GM23338 (cell line): Measurements from ENCODE around the gene ROGDI. TPM values are rescaled to one million over a fixed set of nuclear protein-coding genes. Genes with fewer than 3 reads are reported as not detected.

ENCODE experiments used
- ATAC-seq: fragments of 200-7000 bp; cut with Tn5 transposase; 3 replicates; pipeline ENCODE4 v1.9.1; 2020
- DNase-seq: peaks from one replicate; pipeline ENCODE4 v3.0.0-alpha.2; 2015; ENCODE audit warnings: low spot score
- H2AFZ ChIP-seq: fragments of 200-600 bp; sonication (generic); 2 replicates; pipeline ENCODE4 v1.8.0; 2016; ENCODE audit warnings: antibody characterized with exemption, mild to moderate bottlenecking, moderate library complexity
- H3F3A ChIP-seq: fragments of 200-600 bp; sonication (generic); replicated peaks from 2 replicates; pipeline ENCODE4 v1.8.0; 2017; ENCODE audit warnings: antibody characterized with exemption, mixed run types, low read depth
- H3K27ac ChIP-seq: fragments of 200-600 bp; sonication (generic); 2 replicates; pipeline ENCODE4 v1.6.1; 2016; ENCODE audit warnings: low read depth
- H3K27me3 ChIP-seq: fragments of 200-600 bp; sonication (generic); 2 replicates; pipeline ENCODE4 v1.8.0; 2016; ENCODE audit warnings: mild to moderate bottlenecking, mixed run types, moderate library complexity; ENCODE audit not compliant: insufficient read depth
- H3K36me3 ChIP-seq: fragments of 200-600 bp; sonication (generic); 2 replicates; pipeline ENCODE4 v1.8.0; 2016; ENCODE audit warnings: mild to moderate bottlenecking; ENCODE audit not compliant: insufficient read depth
- H3K4me1 ChIP-seq: fragments of 200-600 bp; sonication (generic); 2 replicates; pipeline ENCODE4 v1.8.0; 2016; ENCODE audit warnings: mild to moderate bottlenecking, moderate library complexity; ENCODE audit not compliant: insufficient read depth
- H3K4me2 ChIP-seq: fragments of 200-600 bp; sonication (generic); 2 replicates; pipeline ENCODE4 v1.7.1; 2017; ENCODE audit warnings: mixed run types
- H3K4me3 ChIP-seq: fragments of 200-600 bp; sonication (generic); 2 replicates; pipeline ENCODE4 v1.6.1; 2016; ENCODE audit warnings: mixed run types
- H3K79me2 ChIP-seq: fragments of 200-600 bp; sonication (generic); replicated peaks from 2 replicates; pipeline ENCODE4 v1.8.0; 2017; ENCODE audit warnings: mild to moderate bottlenecking; ENCODE audit not compliant: insufficient read depth
- H3K9me2 ChIP-seq: fragments of 200-600 bp; sonication (generic); 2 replicates; pipeline ENCODE4 v1.8.0; 2017; ENCODE audit not compliant: insufficient read depth
- H4K20me1 ChIP-seq: fragments of 200-600 bp; sonication (generic); replicated peaks from 2 replicates; pipeline ENCODE4 v1.8.0; 2017; ENCODE audit warnings: mild to moderate bottlenecking; ENCODE audit not compliant: insufficient read depth
- H3K27ac Mint-ChIP-seq: 2 replicates; pipeline ENCODE4 v1.8.0; 2020; ENCODE audit warnings: inconsistent platforms, mild to moderate bottlenecking, moderate library complexity, mixed read lengths
- H3K27me3 Mint-ChIP-seq: 3 replicates; pipeline ENCODE4 v1.8.0; 2022; ENCODE audit warnings: low read depth, mild to moderate bottlenecking, moderate library complexity, mixed read lengths, inconsistent platforms; ENCODE audit not compliant: insufficient read depth, poor library complexity
- H3K36me3 Mint-ChIP-seq: 3 replicates; pipeline ENCODE4 v1.8.0; 2021; ENCODE audit warnings: low read depth, mild to moderate bottlenecking, inconsistent platforms, moderate library complexity, mixed read lengths
- H3K4me1 Mint-ChIP-seq: 3 replicates; pipeline ENCODE4 v1.8.0; 2020; ENCODE audit warnings: mild to moderate bottlenecking, inconsistent platforms, mixed read lengths
- H3K4me3 Mint-ChIP-seq: 3 replicates; pipeline ENCODE4 v1.8.0; 2021; ENCODE audit warnings: moderate library complexity, mild to moderate bottlenecking, inconsistent platforms, mixed read lengths
- H3K9me3 Mint-ChIP-seq: 3 replicates; pipeline ENCODE4 v1.8.0; 2020; ENCODE audit warnings: moderate library complexity, mild to moderate bottlenecking, inconsistent platforms, mixed read lengths
- CREB1 ChIP-seq: fragments of 250-450 bp; sonication (Bioruptor Pico); IDR thresholded peaks from 2 replicates; pipeline ENCODE4 v1.5.0; 2020; ENCODE audit warnings: low read depth, mild to moderate bottlenecking, moderate library complexity
- EZH2 ChIP-seq: fragments of 200-600 bp; sonication (generic); IDR thresholded peaks from one replicate; pipeline ENCODE4 v1.8.0; 2017; ENCODE audit warnings: antibody characterized with exemption, mild to moderate bottlenecking, low read depth; ENCODE audit not compliant: unreplicated experiment
- EZH2phosphoT487 ChIP-seq: fragments of 200-600 bp; sonication (generic); IDR thresholded peaks from one replicate; pipeline ENCODE4 v1.8.1; 2018; ENCODE audit warnings: antibody characterized with exemption; ENCODE audit not compliant: unreplicated experiment
- JUNB ChIP-seq: IDR thresholded peaks from one replicate; pipeline ENCODE4 v1.6.1; 2016; ENCODE audit warnings: antibody characterized with exemption; ENCODE audit not compliant: unreplicated experiment
- NANOG ChIP-seq: IDR thresholded peaks from 2 replicates; pipeline ENCODE4 v1.6.1; 2016; ENCODE audit warnings: antibody characterized with exemption, borderline replicate concordance
- POLR2AphosphoS5 ChIP-seq: IDR thresholded peaks from 2 replicates; pipeline ENCODE4 v1.6.1; 2016; ENCODE audit warnings: antibody characterized with exemption, low read depth
- STAT1 ChIP-seq: IDR thresholded peaks from one replicate; pipeline ENCODE4 v1.6.1; 2016; ENCODE audit warnings: antibody characterized with exemption; ENCODE audit not compliant: unreplicated experiment
- ZNF114 ChIP-seq: fragments of 250-450 bp; sonication (Bioruptor Pico); IDR thresholded peaks from 2 replicates; pipeline ENCODE4 v1.5.0; 2020; ENCODE audit warnings: mild to moderate bottlenecking, moderate library complexity
- ZNF331 ChIP-seq: fragments of 250-450 bp; sonication (Bioruptor Pico); IDR thresholded peaks from 2 replicates; pipeline ENCODE4 v1.5.0; 2020; ENCODE audit warnings: low read depth, mild to moderate bottlenecking, moderate library complexity
- polyA plus RNA-seq: library from polyadenylated mRNA; unstranded; fragments of >200 nt; fragmentation: Nextera tagmentation; extraction: Ambion mirVana; gene quantifications from 2 replicates; pipeline ENCODE4 v1.2.1, GENCODE V29; 2016
- total RNA-seq: library from RNA; depleted of rRNA; stranded (reverse); fragments of >200 nt; shearing (Covaris generic); gene quantifications from 2 replicates; pipeline ENCODE4 v1.2.3, GENCODE V29; 2014
- TF ChIP-seq, protein P1 (sequence below): IDR thresholded peaks from 2 replicates; pipeline ENCODE4 v1.6.1; 2016; ENCODE audit warnings: antibody characterized with exemption
- TF ChIP-seq, protein P2 (sequence below): IDR thresholded peaks from one replicate; pipeline ENCODE4 v1.6.1; 2018; ENCODE audit warnings: antibody characterized with exemption; ENCODE audit not compliant: unreplicated experiment
- TF ChIP-seq, protein P3 (sequence below), 2 experiments: fragments of 200-600 bp in 1 of 2; sonication (generic) in 1 of 2; conservative IDR thresholded peaks; 2 replicates each; pipeline versions ENCODE4 v1.5.1 to v1.6.1; 2016 to 2017; ENCODE audit warnings: antibody characterized with exemption in 2 of 2, low read depth in 2 of 2, mild to moderate bottlenecking in 2 of 2, moderate library complexity in 1 of 2
- TF ChIP-seq, protein P4 (sequence below): fragments of 250-450 bp; sonication (Bioruptor Pico); IDR thresholded peaks from 2 replicates; pipeline ENCODE4 v1.5.0; 2020; ENCODE audit warnings: mild to moderate bottlenecking, moderate library complexity

ROGDI gene
- total and polyA plus RNA-seq, 2 experiments from 2014 or later = 30.3 to 38.8 TPM

DNA sequence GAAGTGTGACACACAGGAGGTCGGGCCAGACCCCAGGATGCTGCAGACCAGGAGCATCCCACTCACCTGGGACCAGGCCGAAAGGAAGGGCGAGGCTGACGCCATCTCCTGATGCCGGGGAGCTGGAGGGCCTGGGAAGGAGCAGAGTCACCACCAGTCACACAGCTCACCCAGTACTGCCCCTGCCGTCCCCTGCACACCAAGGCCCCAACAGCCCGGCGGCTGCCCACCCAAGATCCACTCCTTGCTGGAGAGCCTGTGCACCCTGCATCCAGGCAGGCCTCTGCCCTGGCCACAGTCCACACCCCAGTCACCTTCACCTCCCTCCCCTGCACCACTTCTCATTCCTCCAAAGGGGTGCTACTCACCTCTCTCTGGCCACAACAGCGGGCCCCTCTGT is 40.2 kb downstream of the ROGDI start:
- Histone ChIP-seq H3K27ac (no peak overlapping the region), H4K20me1 (no peaks in the 10 kb centered on the region), H3K4me3 (no peak overlapping the region), H2AFZ (no peak overlapping the region), H3K4me1 (peaks cover 6% of the 10 kb centered on the region; the same call in 1 of the 2 replicates), H3K79me2 (peaks cover 17% of the 10 kb centered on the region), H3K4me2 (no peak overlapping the region), H3F3A (no peaks in the 10 kb centered on the region), H3K9me2 (no peaks in the 10 kb centered on the region), H3K36me3 (peaks cover 15% of the 10 kb centered on the region; the same call in 1 of the 2 replicates), H3K27me3 (no peaks in the 10 kb centered on the region)
- ATAC-seq (no peak), DNase-seq (no peak)
- Mint-ChIP-seq H3K4me1 (peaks cover 9% of the 10 kb centered on the region), H3K4me3 (no peak overlapping the region), H3K9me3 (no peaks in the 10 kb centered on the region; the same call in 2 of the 3 replicates), H3K36me3 (peaks cover 72% of the 10 kb centered on the region), H3K27ac (no peak overlapping the region), H3K27me3 (peaks cover 11% of the 10 kb centered on the region)
- TF ChIP-seq, protein P1, sequence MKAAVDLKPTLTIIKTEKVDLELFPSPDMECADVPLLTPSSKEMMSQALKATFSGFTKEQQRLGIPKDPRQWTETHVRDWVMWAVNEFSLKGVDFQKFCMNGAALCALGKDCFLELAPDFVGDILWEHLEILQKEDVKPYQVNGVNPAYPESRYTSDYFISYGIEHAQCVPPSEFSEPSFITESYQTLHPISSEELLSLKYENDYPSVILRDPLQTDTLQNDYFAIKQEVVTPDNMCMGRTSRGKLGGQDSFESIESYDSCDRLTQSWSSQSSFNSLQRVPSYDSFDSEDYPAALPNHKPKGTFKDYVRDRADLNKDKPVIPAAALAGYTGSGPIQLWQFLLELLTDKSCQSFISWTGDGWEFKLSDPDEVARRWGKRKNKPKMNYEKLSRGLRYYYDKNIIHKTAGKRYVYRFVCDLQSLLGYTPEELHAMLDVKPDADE = no peak
- no peak for TF ChIP-seq EZH2
- TF ChIP-seq STAT1 = no peak
- TF ChIP-seq, protein P2, sequence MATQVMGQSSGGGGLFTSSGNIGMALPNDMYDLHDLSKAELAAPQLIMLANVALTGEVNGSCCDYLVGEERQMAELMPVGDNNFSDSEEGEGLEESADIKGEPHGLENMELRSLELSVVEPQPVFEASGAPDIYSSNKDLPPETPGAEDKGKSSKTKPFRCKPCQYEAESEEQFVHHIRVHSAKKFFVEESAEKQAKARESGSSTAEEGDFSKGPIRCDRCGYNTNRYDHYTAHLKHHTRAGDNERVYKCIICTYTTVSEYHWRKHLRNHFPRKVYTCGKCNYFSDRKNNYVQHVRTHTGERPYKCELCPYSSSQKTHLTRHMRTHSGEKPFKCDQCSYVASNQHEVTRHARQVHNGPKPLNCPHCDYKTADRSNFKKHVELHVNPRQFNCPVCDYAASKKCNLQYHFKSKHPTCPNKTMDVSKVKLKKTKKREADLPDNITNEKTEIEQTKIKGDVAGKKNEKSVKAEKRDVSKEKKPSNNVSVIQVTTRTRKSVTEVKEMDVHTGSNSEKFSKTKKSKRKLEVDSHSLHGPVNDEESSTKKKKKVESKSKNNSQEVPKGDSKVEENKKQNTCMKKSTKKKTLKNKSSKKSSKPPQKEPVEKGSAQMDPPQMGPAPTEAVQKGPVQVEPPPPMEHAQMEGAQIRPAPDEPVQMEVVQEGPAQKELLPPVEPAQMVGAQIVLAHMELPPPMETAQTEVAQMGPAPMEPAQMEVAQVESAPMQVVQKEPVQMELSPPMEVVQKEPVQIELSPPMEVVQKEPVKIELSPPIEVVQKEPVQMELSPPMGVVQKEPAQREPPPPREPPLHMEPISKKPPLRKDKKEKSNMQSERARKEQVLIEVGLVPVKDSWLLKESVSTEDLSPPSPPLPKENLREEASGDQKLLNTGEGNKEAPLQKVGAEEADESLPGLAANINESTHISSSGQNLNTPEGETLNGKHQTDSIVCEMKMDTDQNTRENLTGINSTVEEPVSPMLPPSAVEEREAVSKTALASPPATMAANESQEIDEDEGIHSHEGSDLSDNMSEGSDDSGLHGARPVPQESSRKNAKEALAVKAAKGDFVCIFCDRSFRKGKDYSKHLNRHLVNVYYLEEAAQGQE = no peak
- TF ChIP-seq, protein P3, sequence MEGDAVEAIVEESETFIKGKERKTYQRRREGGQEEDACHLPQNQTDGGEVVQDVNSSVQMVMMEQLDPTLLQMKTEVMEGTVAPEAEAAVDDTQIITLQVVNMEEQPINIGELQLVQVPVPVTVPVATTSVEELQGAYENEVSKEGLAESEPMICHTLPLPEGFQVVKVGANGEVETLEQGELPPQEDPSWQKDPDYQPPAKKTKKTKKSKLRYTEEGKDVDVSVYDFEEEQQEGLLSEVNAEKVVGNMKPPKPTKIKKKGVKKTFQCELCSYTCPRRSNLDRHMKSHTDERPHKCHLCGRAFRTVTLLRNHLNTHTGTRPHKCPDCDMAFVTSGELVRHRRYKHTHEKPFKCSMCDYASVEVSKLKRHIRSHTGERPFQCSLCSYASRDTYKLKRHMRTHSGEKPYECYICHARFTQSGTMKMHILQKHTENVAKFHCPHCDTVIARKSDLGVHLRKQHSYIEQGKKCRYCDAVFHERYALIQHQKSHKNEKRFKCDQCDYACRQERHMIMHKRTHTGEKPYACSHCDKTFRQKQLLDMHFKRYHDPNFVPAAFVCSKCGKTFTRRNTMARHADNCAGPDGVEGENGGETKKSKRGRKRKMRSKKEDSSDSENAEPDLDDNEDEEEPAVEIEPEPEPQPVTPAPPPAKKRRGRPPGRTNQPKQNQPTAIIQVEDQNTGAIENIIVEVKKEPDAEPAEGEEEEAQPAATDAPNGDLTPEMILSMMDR (conservative IDR thresholded peaks at IDR 0.05; ENCODE audit: low read depth in 2 of 2) = no peak
- TF ChIP-seq CREB1 (CRISPR knock-in tag) = no peak
- no peak for TF ChIP-seq NANOG
- no peak for TF ChIP-seq JUNB
- TF ChIP-seq EZH2phosphoT487 = no peak
- TF ChIP-seq POLR2AphosphoS5 = no peak
- no peak for TF ChIP-seq ZNF114 (CRISPR knock-in tag)
- TF ChIP-seq ZNF331 (CRISPR knock-in tag) = no peak
- TF ChIP-seq, protein P4, sequence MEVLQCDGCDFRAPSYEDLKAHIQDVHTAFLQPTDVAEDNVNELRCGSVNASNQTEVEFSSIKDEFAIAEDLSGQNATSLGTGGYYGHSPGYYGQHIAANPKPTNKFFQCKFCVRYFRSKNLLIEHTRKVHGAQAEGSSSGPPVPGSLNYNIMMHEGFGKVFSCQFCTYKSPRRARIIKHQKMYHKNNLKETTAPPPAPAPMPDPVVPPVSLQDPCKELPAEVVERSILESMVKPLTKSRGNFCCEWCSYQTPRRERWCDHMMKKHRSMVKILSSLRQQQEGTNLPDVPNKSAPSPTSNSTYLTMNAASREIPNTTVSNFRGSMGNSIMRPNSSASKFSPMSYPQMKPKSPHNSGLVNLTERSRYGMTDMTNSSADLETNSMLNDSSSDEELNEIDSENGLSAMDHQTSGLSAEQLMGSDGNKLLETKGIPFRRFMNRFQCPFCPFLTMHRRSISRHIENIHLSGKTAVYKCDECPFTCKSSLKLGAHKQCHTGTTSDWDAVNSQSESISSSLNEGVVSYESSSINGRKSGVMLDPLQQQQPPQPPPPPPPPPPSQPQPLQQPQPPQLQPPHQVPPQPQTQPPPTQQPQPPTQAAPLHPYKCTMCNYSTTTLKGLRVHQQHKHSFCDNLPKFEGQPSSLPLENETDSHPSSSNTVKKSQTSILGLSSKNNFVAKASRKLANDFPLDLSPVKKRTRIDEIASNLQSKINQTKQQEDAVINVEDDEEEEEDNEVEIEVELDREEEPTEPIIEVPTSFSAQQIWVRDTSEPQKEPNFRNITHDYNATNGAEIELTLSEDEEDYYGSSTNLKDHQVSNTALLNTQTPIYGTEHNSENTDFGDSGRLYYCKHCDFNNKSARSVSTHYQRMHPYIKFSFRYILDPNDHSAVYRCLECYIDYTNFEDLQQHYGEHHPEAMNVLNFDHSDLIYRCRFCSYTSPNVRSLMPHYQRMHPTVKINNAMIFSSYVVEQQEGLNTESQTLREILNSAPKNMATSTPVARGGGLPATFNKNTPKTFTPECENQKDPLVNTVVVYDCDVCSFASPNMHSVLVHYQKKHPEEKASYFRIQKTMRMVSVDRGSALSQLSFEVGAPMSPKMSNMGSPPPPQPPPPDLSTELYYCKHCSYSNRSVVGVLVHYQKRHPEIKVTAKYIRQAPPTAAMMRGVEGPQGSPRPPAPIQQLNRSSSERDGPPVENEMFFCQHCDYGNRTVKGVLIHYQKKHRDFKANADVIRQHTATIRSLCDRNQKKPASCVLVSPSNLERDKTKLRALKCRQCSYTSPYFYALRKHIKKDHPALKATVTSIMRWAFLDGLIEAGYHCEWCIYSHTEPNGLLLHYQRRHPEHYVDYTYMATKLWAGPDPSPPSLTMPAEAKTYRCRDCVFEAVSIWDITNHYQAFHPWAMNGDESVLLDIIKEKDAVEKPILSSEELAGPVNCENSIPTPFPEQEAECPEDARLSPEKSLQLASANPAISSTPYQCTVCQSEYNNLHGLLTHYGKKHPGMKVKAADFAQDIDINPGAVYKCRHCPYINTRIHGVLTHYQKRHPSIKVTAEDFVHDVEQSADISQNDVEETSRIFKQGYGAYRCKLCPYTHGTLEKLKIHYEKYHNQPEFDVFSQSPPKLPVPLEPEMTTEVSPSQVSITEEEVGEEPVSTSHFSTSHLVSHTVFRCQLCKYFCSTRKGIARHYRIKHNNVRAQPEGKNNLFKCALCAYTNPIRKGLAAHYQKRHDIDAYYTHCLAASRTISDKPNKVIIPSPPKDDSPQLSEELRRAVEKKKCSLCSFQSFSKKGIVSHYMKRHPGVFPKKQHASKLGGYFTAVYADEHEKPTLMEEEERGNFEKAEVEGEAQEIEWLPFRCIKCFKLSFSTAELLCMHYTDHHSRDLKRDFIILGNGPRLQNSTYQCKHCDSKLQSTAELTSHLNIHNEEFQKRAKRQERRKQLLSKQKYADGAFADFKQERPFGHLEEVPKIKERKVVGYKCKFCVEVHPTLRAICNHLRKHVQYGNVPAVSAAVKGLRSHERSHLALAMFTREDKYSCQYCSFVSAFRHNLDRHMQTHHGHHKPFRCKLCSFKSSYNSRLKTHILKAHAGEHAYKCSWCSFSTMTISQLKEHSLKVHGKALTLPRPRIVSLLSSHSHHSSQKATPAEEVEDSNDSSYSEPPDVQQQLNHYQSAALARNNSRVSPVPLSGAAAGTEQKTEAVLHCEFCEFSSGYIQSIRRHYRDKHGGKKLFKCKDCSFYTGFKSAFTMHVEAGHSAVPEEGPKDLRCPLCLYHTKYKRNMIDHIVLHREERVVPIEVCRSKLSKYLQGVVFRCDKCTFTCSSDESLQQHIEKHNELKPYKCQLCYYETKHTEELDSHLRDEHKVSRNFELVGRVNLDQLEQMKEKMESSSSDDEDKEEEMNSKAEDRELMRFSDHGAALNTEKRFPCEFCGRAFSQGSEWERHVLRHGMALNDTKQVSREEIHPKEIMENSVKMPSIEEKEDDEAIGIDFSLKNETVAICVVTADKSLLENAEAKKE (CRISPR knock-in tag) = no peak
